GM21381 (cell line): ENCODE results near the gene ITGB1BP2.
"Not testable (repeated sequence)": the region's sequence is repeated elsewhere in the genome, so short reads cannot be mapped to it uniquely, and the experiment has no call there.

Experiments used
- ATAC-seq: cut with Tn5 transposase; IDR thresholded peaks from one replicate; pipeline ENCODE4 v1.9.1; 2021; ENCODE audit warnings: mild to moderate bottlenecking, moderate library complexity; ENCODE audit not compliant: unreplicated experiment

ITGB1BP2 gene

GRCh38 chrX:71301195-71301924 is at the start of gene ITGB1BP2:
TSS of gene ITGB1BP2 (plus strand) at chrX:71301750. CDS start at chrX:71301807, 57 bp downstream.
- ATAC-seq, result no peak

- no peak for ATAC-seq
These were observed 49.3 kb upstream of the ITGB1BP2 start for GRCh38 chrX:71252221-71252620.

GRCh38 chrX:71253253-71254091 is 48.1 kb upstream of the ITGB1BP2 start:
- no peak for ATAC-seq

GRCh38 chrX:71254092-71254963 is 47.2 kb upstream of the ITGB1BP2 start, which contains the start of gene ZMYM3:
TSS of gene ZMYM3 (minus strand) at chrX:71254140. CDS start at chrX:71253255, 885 bp downstream.
- peak; percentile 85 for ATAC-seq

GRCh38 chrX:71256051-71256450 is 45.5 kb upstream of the ITGB1BP2 start:
- ATAC-seq, result no peak

- no peak for ATAC-seq
These were observed 44.7 kb upstream of the ITGB1BP2 start for GRCh38 chrX:71256856-71257255.

- not testable (repeated sequence) for ATAC-seq
These were observed 32.9 kb upstream of the ITGB1BP2 start for GRCh38 chrX:71268624-71269023.

GRCh38 chrX:71269801-71270395 is 31.7 kb upstream of the ITGB1BP2 start:
- ATAC-seq, result no peak

GRCh38 chrX:71272313-71272712 is 29.2 kb upstream of the ITGB1BP2 start:
- not testable (repeated sequence) for ATAC-seq

- not testable (repeated sequence) for ATAC-seq
These were observed 20.2 kb upstream of the ITGB1BP2 start for GRCh38 chrX:71281300-71281699.

- ATAC-seq, result peak; percentile 25
These were observed 18.8 kb upstream of the ITGB1BP2 start for GRCh38 chrX:71282514-71283402.

- peak; percentile 85 for ATAC-seq
These were observed 18.0 kb upstream of the ITGB1BP2 start, which contains the start of gene NONO for GRCh38 chrX:71283403-71284143. TSS of gene NONO (plus strand) at chrX:71283635. CDS start at chrX:71290638, 7,003 bp downstream.

- no peak for ATAC-seq
These were observed 15.6 kb upstream of the ITGB1BP2 start for GRCh38 chrX:71285929-71286328.

GRCh38 chrX:71291381-71291780 is 10.2 kb upstream of the ITGB1BP2 start:
- no peak for ATAC-seq

- ATAC-seq, result no peak
These were observed 8.7 kb upstream of the ITGB1BP2 start for GRCh38 chrX:71292669-71293365.

- no peak for ATAC-seq
These were observed 4.7 kb upstream of the ITGB1BP2 start for GRCh38 chrX:71296806-71297205.

GRCh38 chrX:71298119-71298518 is 3.4 kb upstream of the ITGB1BP2 start:
- no peak for ATAC-seq

GRCh38 chrX:71300064-71300463 is 1.5 kb upstream of the ITGB1BP2 start:
- ATAC-seq, result not testable (repeated sequence)
